Stomach (tissue), 4 donors: ENCODE measurements around the gene HCFC1R1.

Source experiments
- CTCF ChIP-seq, 7 experiments: fragments of 450-650 bp in 4 of 7; fragments of 200-600 bp in 3 of 7; sonication (generic) in 3 of 7; IDR thresholded peaks; one replicate each; pipeline ENCODE4 v1.5.1; 2016 to 2019; ENCODE audit warnings: antibody characterized with exemption in 7 of 7, control low read depth in 2 of 7, mild to moderate bottlenecking in 1 of 7
- POLR2A ChIP-seq, 4 donors: fragments of 450-650 bp; IDR thresholded peaks; one replicate each; pipeline ENCODE4 v1.6.1; 2016; ENCODE audit warnings: antibody characterized with exemption in 4 of 4, control low read depth in 2 of 4, mild to moderate bottlenecking in 1 of 4, moderate library complexity in 1 of 4

GRCh38 chr16:2980227-2981176 is 43.2 kb downstream of the HCFC1R1 start, which contains the start of gene PKMYT1:
- no peak for TF ChIP-seq CTCF (IDR thresholded peaks at IDR 0.05)
- peak in 2 of 4 donors; percentile 65 to 78 for TF ChIP-seq POLR2A (IDR thresholded peaks at IDR 0.05)
